Inferior parietal cortex (tissue), 1 donor: ENCODE measurements around the gene CARHSP1.
"Not testable (repeated sequence)": the region's sequence is repeated elsewhere in the genome, so short reads cannot be mapped to it uniquely, and the experiment has no call there.

ENCODE experiments used
- DNase-seq: peaks from one replicate; pipeline ENCODE4 v3.0.0-alpha.2; 2016; ENCODE audit errors: extremely low spot score

CARHSP1 gene

GRCh38 chr16:8828541-8829165, 40.2 kb downstream of the CARHSP1 start:
- DNase-seq: no peak

GRCh38 chr16:8826278-8826879, 42.4 kb downstream of the CARHSP1 start:
- no peak for DNase-seq

- DNase-seq: no peak
Observed at GRCh38 chr16:8822403-8822802, 46.4 kb downstream of the CARHSP1 start.

- no peak for DNase-seq
Observed at GRCh38 chr16:8819411-8820034, 49.3 kb downstream of the CARHSP1 start.

GRCh38 chr16:8818504-8819270, 50.1 kb downstream of the CARHSP1 start:
- no peak for DNase-seq

GRCh38 chr16:8816967-8817655, 51.7 kb downstream of the CARHSP1 start:
- no peak for DNase-seq

- DNase-seq: no peak
Observed at GRCh38 chr16:8814095-8814806, 54.6 kb downstream of the CARHSP1 start.

- DNase-seq: no peak
Observed at GRCh38 chr16:8812162-8812843, 56.5 kb downstream of the CARHSP1 start.

- DNase-seq: no peak
Observed at GRCh38 chr16:8808613-8809353, 60.0 kb downstream of the CARHSP1 start.

- no peak for DNase-seq
Observed at GRCh38 chr16:8808009-8808408, 60.8 kb downstream of the CARHSP1 start.

GRCh38 chr16:8807189-8807588, 61.6 kb downstream of the CARHSP1 start:
- no peak for DNase-seq

GRCh38 chr16:8806272-8806983, 62.4 kb downstream of the CARHSP1 start:
- no peak for DNase-seq

- no peak for DNase-seq
Observed at GRCh38 chr16:8804313-8804712, 64.5 kb downstream of the CARHSP1 start.

- DNase-seq: not testable (repeated sequence)
Observed at GRCh38 chr16:8803733-8804132, 65.1 kb downstream of the CARHSP1 start.
